Calu3 (cell line): ENCODE data around the gene DOCK1. TPM values are rescaled to one million over a fixed set of nuclear protein-coding genes. Genes with fewer than 3 reads are reported as not detected.

ENCODE experiments used
- BruUV-seq: library from RNA; stranded (reverse); fragments of 400-500 nt; replicated peaks from 2 replicates; lab custom pipeline; 2021; lab: Mats Ljungman, UMichigan
- CTCF ChIA-PET: fragments of 300-600 bp; sonication (Branson Sonifier 250); formaldehyde crosslinking; loops from one replicate; lab custom pipeline; 2022; ENCODE audit warnings: antibody characterized with exemption; lab: Charles Lee
- DNase-seq: peaks from one replicate; pipeline ENCODE4 v3.0.0; 2022
- H3K27ac Mint-ChIP-seq: one replicate; pipeline ENCODE4 v1.8.0; 2022; ENCODE audit warnings: mixed read lengths; ENCODE audit not compliant: unreplicated experiment
- H3K27me3 Mint-ChIP-seq: one replicate; pipeline ENCODE4 v1.8.0; 2022; ENCODE audit warnings: mixed read lengths; ENCODE audit not compliant: unreplicated experiment
- H3K36me3 Mint-ChIP-seq: one replicate; pipeline ENCODE4 v1.8.0; 2022; ENCODE audit warnings: mild to moderate bottlenecking, moderate library complexity, mixed read lengths; ENCODE audit not compliant: insufficient read depth, unreplicated experiment
- H3K4me1 Mint-ChIP-seq: one replicate; pipeline ENCODE4 v1.8.0; 2022; ENCODE audit warnings: mild to moderate bottlenecking, low read depth, mixed read lengths; ENCODE audit not compliant: unreplicated experiment
- H3K4me3 Mint-ChIP-seq: one replicate; pipeline ENCODE4 v1.8.0; 2022; ENCODE audit warnings: mild to moderate bottlenecking, low read depth, moderate library complexity, mixed read lengths; ENCODE audit not compliant: unreplicated experiment
- H3K9me3 Mint-ChIP-seq: one replicate; pipeline ENCODE4 v1.8.0; 2022; ENCODE audit warnings: low read depth, mixed read lengths; ENCODE audit not compliant: unreplicated experiment
- intact Hi-C: fragments of 100-400 bp; cut with micrococcal nuclease; formaldehyde crosslinking; loops from one replicate; pipeline ENCODE4 v1.10.0; 2022; ENCODE audit not compliant: unreplicated experiment
- total RNA-seq: library from RNA; stranded (reverse); gene quantifications from 2 replicates; pipeline ENCODE4 v1.2.3, GENCODE V29; 2022
- TF ChIP-seq, protein P1 (sequence below): fragments of 200-600 bp; IDR thresholded peaks from one replicate; pipeline ENCODE4 v1.8.0; 2022; ENCODE audit warnings: antibody characterized with exemption; ENCODE audit not compliant: unreplicated experiment

DOCK1 gene
- total RNA-seq, 1 experiment from 2014 or later: 34.2 TPM

DNA sequence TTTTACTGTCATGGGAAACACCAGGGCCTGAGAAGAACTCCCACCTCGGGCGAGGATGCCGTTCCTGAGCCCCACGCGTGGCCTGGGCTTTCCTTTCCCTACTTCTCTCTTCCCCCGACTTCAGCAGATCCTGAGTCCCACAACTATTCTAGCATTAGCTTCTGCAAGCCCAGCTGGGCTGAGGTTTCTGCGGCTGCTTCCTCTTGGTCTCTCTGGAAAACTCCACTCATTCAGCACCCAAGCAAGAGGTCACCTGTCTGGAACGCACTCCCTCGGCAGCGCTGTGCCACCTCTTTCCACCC, 761 bp upstream of the DOCK1 start:
- no TSS peak for BruUV-seq
- peak overlapping the region; percentile 67 for H3K4me3 Mint-ChIP-seq
- H3K36me3 Mint-ChIP-seq: peaks cover 34% of the 10 kb centered on the region
- CTCF ChIA-PET: interaction anchor here (0.6 kb wide), 1 partner anchor 92 kb away, joined by 4 read pairs; no protein-coding TSS in a partner anchor
- DNase-seq: no peak
- H3K4me1 Mint-ChIP-seq: peaks cover 39% of the 10 kb centered on the region
- H3K9me3 Mint-ChIP-seq: peaks cover 3% of the 10 kb centered on the region
- H3K27me3 Mint-ChIP-seq: no peaks in the 10 kb centered on the region
- peak overlapping the region; percentile 18 for H3K27ac Mint-ChIP-seq
- intact Hi-C loops: loop anchor here (10.0 kb wide), 1 partner anchor 70 kb away; no protein-coding TSS in a partner anchor
- TF ChIP-seq, protein P1, sequence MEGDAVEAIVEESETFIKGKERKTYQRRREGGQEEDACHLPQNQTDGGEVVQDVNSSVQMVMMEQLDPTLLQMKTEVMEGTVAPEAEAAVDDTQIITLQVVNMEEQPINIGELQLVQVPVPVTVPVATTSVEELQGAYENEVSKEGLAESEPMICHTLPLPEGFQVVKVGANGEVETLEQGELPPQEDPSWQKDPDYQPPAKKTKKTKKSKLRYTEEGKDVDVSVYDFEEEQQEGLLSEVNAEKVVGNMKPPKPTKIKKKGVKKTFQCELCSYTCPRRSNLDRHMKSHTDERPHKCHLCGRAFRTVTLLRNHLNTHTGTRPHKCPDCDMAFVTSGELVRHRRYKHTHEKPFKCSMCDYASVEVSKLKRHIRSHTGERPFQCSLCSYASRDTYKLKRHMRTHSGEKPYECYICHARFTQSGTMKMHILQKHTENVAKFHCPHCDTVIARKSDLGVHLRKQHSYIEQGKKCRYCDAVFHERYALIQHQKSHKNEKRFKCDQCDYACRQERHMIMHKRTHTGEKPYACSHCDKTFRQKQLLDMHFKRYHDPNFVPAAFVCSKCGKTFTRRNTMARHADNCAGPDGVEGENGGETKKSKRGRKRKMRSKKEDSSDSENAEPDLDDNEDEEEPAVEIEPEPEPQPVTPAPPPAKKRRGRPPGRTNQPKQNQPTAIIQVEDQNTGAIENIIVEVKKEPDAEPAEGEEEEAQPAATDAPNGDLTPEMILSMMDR: no peak

DNA sequence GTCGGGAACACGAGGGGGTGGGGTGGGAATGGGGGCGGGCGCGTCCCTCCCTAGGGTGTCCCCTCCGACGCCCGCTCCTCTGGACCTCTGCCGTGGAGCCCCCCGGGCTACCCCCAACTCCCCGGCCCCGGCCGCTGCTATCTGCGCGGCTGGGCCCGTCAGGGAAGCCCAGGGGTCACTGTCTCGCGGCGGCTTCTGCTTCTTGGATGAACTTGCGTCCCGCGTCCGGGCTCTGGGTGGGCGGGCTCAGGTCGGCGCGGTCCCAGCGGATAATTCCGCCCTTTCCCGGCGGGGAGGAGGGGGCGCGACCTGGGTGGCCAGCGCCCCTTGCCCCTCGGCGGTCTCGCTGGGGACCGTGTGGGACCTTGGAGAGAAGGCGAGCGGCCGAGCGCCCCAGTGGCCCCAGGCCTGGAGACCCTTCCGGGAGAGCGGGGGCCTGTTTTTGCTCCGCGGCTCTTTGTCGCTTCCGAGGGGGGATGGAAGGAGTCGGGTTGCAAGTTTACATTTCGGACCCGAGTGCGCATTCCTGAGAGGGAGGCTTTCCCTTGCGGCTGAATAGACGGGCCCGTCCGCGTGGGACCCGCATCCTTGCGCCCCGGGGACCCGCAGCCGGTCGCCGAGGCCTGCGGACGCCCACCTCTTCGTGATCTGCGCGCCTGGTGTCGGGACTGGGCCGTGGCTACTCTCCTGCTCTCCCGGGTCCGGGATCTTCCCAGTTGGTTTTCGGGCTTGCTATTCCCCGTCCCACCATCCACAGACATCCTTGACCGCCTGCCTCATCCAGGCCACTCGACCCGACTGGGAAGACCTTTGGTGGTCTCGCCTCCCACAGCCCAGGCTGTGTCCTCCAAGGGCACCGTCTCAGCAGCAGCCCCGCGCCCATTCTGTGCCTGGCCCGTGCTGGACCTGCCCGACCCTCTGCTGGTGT, 812 bp downstream of the DOCK1 start:
- Mint-ChIP-seq H3K36me3 (peaks cover 34% of the 10 kb centered on the region), H3K27me3 (no peaks in the 10 kb centered on the region), H3K27ac (peak overlapping the region; percentile 88), H3K4me3 (peak overlapping the region; percentile 67), H3K4me1 (peaks cover 39% of the 10 kb centered on the region), H3K9me3 (no peaks in the 10 kb centered on the region)
- CTCF ChIA-PET: no interaction called here
- intact Hi-C loops: loop anchor here (10.0 kb wide), 1 partner anchor 69 kb away; no protein-coding TSS in a partner anchor
- TF ChIP-seq, protein P1: no peak
- DNase-seq: peak; percentile 14
- BruUV-seq: no TSS peak

DNA sequence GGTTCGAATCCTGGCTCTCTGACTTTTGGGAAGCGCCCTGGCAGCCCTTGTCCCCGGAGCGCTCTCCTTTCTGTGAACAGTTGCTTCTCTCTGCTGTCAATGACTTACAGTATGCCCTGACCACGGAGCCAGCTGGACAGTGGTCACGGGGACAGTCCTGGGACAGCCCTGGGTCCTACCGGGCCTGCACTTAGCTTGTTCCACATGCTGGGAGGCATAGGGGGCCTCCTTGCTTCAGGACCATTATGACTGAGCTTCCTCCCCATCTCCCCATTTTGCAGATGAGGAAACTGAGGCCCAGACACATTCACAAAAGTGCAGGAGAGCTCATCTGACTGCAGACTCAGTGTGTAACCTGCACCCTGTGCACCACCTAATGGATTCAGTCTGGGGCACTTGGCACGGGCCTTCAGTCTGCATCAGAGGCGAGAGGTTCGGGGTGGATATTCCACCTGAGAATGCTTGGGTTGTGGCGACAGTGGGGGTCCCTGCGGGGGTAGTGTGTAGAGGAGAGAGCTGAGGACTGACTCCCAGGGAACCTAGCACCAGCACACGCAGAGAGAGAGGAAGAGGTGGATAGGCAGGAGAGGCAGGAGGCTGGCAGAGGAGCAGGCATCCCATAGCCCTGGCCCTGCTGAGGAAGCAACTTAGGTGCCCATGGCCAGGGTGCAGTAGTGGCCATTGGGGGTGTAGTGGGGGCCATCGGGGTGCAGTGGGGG, 1.6 kb downstream of the DOCK1 start:
- Mint-ChIP-seq H3K4me3 (peak overlapping the region; percentile 67), H3K27me3 (no peaks in the 10 kb centered on the region), H3K36me3 (peaks cover 32% of the 10 kb centered on the region), H3K4me1 (peaks cover 36% of the 10 kb centered on the region), H3K27ac (peak overlapping the region; percentile 88), H3K9me3 (no peaks in the 10 kb centered on the region)
- TF ChIP-seq, protein P1: no peak
- no TSS peak for BruUV-seq
- DNase-seq: no peak
- intact Hi-C loops: loop anchor here (10.0 kb wide), 1 partner anchor 68 kb away; no protein-coding TSS in a partner anchor
- CTCF ChIA-PET: no interaction called here

DNA sequence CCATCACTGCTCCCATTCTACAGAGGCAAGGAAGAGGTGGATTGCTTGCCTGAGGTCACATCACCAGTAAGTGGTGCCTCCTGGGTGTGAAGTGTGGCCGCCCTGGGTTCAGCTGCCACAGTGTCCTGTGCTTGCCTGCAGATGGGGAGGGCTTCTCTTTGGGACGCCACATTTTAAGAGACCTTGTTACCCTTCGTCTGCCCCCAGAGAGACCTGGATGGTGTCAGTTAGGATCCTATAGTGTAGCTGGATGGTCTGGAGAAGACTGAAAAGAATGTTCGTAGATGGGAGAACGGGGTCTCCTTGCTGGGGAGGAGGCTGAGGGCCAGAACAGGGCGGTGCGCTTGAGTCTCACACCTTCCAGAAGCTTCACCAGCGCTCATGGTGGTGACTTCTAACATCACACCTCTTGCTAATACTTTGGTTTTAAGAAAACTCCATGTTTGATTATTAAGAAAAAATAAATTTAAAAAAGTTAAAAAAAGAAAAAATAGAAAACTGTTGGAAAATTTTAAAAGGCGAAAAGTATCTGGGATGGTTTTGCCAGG, 2.3 kb downstream of the DOCK1 start:
- H3K27ac Mint-ChIP-seq: no peak overlapping the region
- peak overlapping the region; percentile 67 for H3K4me3 Mint-ChIP-seq
- peaks cover 31% of the 10 kb centered on the region for H3K4me1 Mint-ChIP-seq
- intact Hi-C loops: loop anchor here (10.0 kb wide), 1 partner anchor 67 kb away; no protein-coding TSS in a partner anchor
- no TSS peak for BruUV-seq
- no peaks in the 10 kb centered on the region for H3K27me3 Mint-ChIP-seq
- H3K36me3 Mint-ChIP-seq: peaks cover 28% of the 10 kb centered on the region
- no peaks in the 10 kb centered on the region for H3K9me3 Mint-ChIP-seq
- TF ChIP-seq, protein P1: no peak
- CTCF ChIA-PET: no interaction called here
- no peak for DNase-seq
